NCI-H128 (cell line): Measurements from ENCODE around the gene ECT2L.
A peak's percentile ranks its signal among the peaks of the same experiment; 100 is the strongest.

Source experiments
- DNase-seq: peaks from one replicate; lab custom pipeline; 2025; ENCODE audit not compliant: unreplicated experiment; lab: John Stamatoyannopoulos, UW

Gene ECT2L, protein sequence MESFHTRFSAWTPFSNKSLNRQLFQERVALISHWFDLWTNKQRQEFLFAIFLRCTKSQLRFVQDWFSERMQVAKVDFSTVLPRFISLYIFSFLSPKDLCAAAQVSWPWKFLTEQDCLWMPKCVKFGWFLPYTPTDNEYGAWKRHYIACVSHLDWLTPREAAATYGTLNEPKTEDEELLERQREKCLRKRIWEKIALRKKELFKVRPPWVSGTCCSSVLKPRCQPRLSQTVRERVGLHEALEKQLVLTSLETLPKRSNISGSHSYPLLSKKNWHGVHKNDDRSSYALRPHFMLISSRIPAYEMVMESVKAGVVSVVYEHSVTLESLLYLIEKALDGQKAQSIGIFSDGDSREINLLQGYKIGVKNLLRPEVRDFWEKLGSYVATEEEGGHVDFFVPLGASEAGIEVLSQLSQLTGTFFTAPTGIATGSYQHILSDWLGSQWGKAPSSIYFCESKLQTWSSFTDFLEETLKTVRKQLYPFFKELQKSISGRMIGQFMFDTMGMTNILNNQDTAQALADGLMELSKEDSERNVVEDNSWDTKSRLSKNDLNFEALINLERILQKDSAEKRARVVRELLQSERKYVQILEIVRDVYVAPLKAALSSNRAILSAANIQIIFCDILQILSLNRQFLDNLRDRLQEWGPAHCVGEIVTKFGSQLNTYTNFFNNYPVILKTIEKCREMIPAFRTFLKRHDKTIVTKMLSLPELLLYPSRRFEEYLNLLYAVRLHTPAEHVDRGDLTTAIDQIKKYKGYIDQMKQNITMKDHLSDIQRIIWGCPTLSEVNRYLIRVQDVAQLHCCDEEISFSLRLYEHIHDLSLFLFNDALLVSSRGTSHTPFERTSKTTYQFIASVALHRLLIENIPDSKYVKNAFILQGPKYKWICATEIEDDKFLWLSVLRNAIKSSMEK

DNA sequence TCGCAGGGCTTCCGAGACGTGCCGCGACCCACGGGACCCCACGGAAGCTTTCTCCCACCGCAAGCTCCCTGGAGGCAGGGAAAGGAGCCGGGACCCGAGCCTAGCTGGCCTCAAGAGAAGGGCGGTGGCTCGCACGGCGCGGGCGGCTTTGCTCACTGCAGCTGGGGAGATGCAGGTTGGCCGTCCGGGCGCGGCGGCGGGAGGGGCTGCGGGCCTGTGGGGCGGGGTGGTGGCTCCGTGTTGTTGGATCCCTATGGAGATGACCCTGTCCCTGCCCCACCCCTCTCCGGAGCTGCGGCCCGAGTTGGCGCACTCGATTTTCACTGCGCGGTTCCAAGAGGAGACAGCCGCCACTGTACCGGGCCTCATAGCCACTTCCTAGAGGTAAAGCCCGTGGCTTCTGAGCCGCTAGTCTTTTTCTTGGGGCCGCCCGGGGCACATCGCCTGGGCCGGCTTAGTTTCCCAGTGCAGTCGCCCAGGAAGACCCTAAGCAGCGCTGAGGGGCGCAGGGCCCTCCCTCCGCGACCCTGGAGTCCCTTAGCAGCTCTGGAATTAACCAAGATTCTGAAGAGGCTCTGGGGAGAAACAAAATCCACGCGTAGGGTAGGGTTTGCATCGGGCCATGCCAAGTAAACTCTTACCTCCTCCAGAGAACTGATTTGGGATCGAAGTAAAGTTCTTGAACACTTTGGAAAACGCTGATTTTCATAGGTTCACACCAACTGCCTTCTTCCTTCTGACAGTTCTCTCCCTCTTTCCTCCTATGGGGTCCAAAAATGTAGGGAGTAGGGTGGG lies at the start of gene ECT2L:
Gene ECT2L, plus strand, starts transcription at position 279 of the 795 bp plus-strand sequence. CDS start 17,188 bp downstream, outside the sequence.
- DNase-seq: no peak

DNA sequence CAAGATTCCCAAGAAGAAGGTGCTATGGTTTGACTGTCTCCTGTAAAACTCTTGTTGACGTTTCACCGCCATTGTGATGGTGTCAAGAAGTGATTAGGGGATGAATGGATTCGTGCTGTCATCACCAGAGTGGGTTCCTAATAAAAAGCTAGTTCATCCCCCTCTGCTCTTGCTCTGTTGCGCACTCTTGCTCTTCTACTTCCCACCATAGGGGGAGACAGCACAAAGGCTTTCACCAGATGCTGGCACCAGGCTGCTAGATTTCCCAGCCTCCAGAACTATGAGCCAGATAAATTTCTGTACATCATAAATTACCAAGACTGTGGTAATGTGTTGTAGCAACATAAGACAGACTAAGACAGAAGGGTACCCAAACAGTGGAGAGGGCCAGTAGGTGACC lies 43.9 kb upstream of the ECT2L start:
- DNase-seq: no peak

DNA sequence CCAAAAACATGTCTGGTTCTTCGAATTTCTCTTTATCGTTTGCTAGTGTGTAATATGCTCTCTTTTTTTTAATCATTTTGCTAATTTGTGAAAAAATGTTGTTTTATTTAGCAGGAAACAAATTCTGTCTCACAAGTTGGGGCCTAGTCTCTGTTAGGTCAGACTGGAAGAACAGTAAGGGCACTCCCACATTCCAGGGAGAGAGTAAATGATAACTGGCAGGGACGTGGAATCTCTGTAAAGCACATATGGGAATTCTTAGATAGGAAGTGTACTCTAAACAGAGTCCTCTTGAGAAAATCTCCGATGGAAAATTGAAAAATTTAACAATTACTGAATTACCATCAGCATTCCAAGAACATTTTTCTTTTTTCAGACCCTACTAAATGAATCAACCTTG lies 38.8 kb upstream of the ECT2L start:
- no peak for DNase-seq

DNA sequence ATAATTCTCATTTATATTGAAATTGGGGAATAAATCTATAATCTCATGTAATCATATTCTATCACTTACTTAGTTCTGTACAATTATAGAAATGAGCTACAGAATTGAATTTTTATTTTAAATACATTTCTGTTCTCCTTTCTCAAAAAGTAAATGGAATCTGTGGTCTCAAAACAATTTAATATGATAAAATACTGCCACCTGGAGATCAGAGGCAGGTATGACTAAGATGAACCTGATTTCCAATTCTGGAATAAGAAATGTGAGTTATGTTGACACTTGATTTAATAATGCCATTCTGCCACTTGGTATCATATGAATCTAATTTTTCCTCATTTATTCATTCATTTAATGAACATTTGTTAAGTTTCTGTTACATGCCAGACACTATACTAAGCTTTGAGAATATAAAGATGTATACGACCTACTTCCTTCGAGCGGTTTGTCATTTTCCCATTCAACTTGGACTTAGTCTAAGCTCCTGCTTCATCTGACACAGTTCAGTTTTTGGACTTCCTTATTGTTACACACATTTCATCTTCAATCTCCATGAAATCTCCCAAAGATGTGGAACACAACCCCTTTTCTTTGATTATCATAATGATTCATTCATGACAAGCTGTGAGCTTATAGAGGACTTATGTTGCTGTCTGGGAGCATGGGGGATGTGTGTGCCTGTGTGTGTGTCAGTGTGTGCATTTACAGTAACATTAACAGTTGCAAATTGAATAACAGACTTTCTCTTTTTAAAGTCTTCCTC lies 29.8 kb upstream of the ECT2L start:
- DNase-seq: peak; percentile 23

DNA sequence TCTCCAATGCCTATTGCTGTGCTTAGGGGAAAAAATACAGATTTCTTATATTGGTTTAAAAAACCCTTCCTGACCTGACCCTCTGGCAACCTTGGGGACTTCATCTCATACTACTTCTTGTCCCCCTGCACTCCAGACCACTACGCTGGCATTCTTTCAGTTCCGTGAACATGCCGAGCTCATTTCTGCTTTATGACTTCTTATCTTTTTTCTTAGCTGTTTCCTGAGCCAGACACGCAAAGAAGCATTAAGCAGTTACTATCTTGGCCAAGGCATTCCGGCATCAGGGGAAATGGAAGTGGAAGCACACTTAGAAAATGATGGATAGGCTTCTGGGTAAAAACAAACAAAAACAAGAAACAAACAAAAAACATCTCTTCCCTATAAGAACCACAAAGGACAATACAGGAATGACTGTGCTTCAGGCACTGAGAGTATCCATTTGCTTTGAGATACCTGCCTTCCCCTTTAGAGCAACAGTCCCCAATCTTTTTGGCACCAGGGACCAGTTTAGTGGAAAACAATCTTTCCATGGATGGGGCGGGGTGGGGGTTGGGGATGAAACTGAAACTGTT lies 26.7 kb upstream of the ECT2L start:
- DNase-seq: no peak

DNA sequence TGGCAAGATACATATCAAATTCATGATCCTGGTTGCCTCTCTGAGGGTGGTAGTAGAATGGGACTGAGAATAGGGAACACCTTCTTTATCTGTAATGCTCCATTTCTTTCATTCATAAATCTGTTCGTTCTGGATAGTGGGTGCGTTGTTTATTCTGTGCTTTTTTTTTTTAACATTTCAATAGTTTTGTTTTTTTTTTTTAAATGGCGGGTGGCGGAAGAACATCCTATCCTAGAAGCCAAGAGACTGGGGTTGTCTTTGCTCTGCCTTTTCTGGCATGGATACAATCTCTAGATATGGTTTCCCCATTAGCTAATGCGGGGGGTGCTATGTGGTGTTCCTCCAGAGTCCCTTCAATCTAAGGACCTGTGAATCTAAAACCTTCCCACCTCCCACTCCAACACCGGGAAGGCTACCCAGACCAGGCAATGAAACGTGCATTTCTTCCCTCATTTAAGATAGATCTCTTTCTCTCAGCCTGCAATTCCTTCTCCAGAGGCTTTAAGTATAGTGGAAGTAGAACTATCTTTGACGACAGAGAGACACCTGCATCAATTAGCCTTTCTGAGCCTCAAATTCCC lies 23.2 kb upstream of the ECT2L start:
- no peak for DNase-seq

DNA sequence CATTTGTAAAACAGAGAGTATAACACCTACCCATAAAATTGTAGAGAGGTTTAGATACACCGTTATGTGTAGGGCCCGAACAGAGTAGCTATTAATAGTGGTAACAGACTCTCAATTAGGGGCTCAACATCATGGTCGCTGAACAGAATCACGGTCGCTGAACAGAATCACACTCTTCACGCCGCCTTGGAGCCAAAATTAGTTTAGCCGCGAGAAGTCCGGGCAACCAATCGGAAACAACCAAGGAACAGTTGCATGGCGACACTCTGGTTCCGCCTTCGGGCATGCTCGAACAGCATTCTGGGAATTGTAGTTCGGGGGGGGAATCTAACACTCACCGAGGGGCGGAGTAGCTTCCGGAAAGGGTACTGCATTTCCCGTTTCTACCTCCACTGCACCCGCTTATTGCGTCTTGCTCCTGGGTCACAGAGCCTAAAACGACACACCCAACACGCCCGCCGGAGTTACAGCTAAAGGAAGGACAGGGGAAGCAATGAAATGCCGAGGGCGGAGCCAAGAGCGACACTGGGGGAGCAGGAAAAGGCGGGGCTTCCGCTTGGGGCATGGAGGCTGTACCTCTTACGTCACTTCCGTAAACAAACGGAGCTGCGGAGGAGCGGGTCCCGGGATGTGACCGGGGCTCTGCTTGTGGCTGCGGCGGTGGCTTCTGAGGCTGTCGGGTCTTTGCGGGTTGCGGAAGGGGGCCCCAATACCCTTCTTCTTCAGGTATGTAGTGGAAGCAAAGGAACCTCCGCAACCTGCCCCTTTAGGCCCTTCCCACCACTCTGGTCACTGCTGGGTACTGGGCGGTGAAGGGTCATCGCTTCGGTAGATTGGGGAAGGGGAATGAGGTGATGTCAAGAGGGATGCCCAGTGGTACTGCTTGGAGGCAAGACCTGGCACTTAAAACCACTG lies 22.5 kb upstream of the ECT2L start, which contains the start of gene CCDC28A:
Gene CCDC28A, plus strand, starts transcription at position 593 of the 915 bp plus-strand sequence. CDS start 2,352 bp downstream, outside the sequence.
- peak; percentile 90 for DNase-seq

DNA sequence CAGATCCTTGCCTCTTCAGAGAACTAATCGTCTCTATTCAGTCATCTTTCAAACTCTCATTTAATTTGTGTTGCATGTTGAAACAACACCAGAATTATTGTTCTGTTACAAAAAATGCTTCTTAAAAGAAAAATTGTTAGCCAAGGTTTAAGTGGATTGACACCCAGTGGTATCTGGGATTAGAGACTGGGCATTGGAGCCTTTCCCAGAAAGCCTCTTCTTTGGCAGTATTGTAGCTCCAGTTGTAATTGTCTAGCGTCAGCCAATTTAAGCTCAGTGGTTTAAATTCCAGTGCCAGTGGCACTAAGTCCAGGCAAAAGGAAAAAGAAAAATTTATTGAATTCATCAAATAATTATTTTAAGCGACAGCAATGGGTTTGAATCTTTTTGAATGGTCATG lies 21.5 kb upstream of the ECT2L start:
- no peak for DNase-seq

DNA sequence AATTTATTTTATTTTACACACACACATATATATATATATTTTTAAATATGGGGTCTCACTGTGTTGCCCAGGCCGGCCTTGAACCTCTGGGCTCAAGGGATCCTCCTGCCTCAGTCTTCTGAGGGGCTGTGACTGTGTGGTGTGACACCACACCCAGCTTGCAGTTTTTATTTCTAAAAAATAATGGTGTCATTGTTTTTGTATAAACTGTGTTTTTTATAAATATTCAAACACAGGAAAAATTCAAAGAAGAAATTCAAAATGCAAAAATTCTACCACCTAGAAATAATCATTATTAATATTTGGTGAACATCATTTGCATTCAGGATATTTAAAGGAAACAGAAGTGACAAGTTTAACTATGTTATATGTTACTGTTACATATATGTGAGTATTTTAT lies 19.2 kb upstream of the ECT2L start:
- DNase-seq: no peak

DNA sequence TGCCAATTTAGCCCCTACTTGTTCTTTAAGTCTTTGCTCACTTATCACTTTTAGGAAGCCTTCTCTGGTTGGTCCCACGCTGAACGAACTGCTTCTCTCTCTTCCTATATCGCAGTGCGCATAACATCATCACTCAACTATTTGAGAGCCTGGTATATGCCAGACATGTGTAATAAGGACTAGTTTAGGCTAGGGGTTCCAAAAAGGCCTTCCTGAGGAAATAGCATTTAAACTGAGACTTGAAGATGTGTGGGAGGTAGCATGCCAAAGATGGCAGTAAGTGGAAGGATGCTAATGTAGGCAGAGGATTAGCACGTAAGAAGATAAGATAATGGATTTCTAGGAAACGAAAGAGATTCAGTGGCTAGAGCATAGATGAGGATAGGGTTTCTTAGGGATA lies 17.6 kb upstream of the ECT2L start:
- DNase-seq: no peak

DNA sequence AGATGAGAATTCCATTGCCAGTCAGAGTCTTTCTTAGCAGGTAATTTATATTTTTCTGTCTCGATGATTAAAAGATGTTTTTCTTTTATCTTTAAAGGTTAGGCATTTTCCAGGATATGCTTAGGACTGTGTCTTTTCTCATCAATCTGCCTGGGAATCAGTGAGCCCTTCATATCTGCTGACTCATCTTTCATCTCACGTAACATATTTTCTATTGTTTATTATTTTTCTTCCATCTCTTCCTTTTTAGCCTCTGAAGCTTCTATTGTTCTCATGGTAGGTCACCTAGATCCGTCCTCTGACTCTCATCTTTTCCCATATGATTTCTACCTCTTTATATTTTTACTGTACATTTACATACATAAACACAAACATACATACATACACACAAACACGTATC lies 13.6 kb upstream of the ECT2L start:
- no peak for DNase-seq

DNA sequence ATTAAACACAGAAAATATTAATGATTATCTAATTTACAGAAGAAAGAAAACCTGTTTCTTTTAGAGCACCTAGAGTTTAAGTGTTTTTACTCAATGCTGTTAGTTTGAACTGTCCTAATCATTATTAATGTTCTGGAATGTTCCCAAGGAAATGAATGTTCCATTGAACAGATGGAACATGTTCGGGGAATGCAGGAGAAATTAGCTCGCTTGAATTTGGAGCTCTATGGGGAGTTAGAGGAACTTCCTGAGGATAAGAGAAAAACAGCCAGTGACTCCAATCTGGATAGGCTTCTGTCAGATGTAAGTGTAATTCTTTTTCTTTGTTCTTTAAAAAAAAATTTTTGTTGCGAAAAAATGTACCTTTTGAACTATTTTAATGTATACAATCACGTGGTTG lies 10.8 kb upstream of the ECT2L start:
- no peak for DNase-seq

DNA sequence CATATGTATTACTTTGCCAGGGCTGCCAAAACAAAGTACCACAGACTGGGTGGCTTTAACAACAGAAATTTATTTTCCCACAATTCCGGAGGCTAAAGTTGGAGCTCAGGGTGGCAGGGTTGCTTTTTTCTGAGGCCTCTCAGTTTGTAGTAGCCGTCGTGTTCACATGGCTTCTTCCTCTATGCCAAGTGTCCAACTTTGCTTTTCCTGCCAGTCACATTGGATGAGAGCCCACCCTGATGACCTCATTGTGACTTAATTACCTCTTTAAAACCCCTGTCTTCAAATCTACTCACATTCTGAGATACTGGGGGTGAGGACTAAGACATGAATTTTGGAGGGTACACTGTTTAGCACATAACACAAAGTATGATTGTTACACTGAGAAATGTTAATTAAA lies 9.9 kb upstream of the ECT2L start:
- no peak for DNase-seq

DNA sequence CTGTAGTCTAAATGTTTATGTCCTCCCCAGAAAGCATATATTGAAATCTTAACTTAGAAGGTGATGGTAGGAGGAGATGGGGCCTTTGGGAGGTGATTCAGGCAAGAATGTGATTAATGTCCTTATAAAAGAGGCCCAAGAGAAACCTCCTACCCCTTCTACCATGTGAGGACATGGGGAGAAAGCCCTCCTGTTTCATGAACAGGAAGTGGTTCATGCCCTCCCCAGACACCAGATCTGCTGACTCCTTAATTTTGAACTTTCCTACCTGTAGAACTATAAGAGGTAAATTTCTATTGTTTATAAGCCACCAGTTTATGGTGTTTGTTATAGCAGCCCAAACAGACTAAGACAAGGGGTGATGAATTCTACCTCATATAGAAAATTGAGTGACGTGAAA lies 8.7 kb upstream of the ECT2L start:
- DNase-seq: no peak

DNA sequence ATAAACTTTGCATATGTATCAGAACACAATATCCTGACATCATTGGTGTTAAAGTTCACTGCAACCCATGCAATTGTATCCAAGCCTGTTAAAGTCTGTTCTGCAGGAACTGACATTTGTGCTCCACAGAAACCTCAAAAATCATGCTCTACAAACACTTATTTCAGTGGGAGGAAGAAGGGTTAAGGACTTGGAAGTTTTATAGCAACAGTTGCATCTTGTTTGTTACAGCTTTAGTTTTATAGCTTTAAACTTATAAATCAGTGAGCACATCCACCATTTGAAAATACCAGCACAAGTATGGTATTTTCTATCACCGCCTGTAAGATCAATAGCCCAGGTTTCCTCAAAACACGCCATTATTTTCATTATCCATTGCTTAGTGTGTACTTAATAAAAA lies 884 bp downstream of the ECT2L start:
- no peak for DNase-seq

DNA sequence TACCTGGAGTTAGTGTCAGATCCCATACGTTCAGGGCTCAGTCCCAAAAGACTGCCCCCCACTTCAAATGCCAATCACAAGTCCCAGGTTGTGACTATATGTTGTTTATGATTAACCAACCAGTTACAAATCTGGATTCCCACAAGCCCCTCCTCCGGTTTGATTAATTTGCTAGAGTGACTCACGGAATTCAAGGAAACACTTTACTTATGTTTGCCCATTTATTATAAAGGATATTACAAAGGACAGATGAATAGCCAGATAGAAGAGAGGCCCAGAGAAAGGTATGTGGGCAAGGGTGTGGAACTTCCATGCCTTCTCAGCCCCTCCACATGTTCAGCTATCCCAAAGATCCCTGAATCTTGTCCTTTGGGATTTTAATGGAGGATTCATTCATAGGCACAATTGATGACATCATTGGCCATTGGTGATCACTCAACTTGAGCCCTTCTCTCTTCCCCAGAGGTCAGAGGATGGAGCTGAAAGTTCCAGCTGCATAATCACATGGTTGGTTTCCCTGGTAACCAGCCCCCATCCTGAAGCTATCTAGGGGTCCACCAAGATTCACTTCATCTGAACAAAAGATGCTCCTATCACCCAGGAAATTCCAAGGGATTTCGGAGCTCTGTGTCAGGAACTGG lies 2.0 kb downstream of the ECT2L start:
- DNase-seq: no peak

DNA sequence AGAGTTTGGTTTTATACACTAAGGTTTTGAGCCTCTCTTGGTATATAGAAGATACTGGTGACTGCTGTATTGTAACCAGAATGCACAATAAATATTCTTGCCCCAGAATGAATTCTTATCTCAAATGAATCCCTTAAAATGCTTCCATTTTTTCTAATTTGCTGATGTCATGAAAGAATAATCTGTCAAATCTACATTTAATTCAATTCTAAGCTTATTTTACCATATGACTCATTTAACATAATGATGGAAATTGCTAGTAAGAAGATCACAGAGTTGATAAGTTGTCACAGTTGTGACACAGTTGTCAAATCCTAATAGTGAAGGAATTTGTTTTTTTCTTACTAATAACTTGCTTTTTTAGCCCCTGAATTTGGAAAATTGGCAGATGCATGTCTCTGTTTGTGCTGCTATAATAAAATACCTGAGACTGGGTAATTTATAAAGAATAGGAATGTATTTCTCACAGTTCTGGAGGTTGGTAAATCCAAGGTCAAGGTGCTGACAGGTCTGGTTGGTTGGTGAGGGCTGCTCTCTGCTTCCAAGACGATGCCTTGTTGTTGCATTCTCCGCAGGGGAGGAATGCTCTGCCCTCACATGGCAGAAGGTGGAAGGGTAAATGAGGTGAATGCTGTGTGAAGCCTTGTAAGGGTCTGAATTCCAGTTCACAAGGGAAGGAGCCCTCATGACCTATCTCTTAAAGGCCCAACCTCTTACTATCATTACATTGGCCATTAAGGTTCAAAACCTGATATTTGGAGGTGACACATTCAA lies 4.7 kb downstream of the ECT2L start:
- no peak for DNase-seq
